GM23338 (cell line): ENCODE results near the gene TASOR. TPM values are rescaled to one million over a fixed set of nuclear protein-coding genes. Genes with fewer than 3 reads are reported as not detected.

Experiments
- ATAC-seq: fragments of 200-7000 bp; cut with Tn5 transposase; 3 replicates; pipeline ENCODE4 v1.9.1; 2020
- DNase-seq: peaks from one replicate; pipeline ENCODE4 v3.0.0-alpha.2; 2015; ENCODE audit warnings: low spot score
- H2AFZ ChIP-seq: fragments of 200-600 bp; sonication (generic); 2 replicates; pipeline ENCODE4 v1.8.0; 2016; ENCODE audit warnings: antibody characterized with exemption, mild to moderate bottlenecking, moderate library complexity
- H3F3A ChIP-seq: fragments of 200-600 bp; sonication (generic); replicated peaks from 2 replicates; pipeline ENCODE4 v1.8.0; 2017; ENCODE audit warnings: antibody characterized with exemption, mixed run types, low read depth
- H3K27ac ChIP-seq: fragments of 200-600 bp; sonication (generic); 2 replicates; pipeline ENCODE4 v1.6.1; 2016; ENCODE audit warnings: low read depth
- H3K27me3 ChIP-seq: fragments of 200-600 bp; sonication (generic); 2 replicates; pipeline ENCODE4 v1.8.0; 2016; ENCODE audit warnings: mild to moderate bottlenecking, mixed run types, moderate library complexity; ENCODE audit not compliant: insufficient read depth
- H3K36me3 ChIP-seq: fragments of 200-600 bp; sonication (generic); 2 replicates; pipeline ENCODE4 v1.8.0; 2016; ENCODE audit warnings: mild to moderate bottlenecking; ENCODE audit not compliant: insufficient read depth
- H3K4me1 ChIP-seq: fragments of 200-600 bp; sonication (generic); 2 replicates; pipeline ENCODE4 v1.8.0; 2016; ENCODE audit warnings: mild to moderate bottlenecking, moderate library complexity; ENCODE audit not compliant: insufficient read depth
- H3K4me2 ChIP-seq: fragments of 200-600 bp; sonication (generic); 2 replicates; pipeline ENCODE4 v1.7.1; 2017; ENCODE audit warnings: mixed run types
- H3K4me3 ChIP-seq: fragments of 200-600 bp; sonication (generic); 2 replicates; pipeline ENCODE4 v1.6.1; 2016; ENCODE audit warnings: mixed run types
- H3K79me2 ChIP-seq: fragments of 200-600 bp; sonication (generic); replicated peaks from 2 replicates; pipeline ENCODE4 v1.8.0; 2017; ENCODE audit warnings: mild to moderate bottlenecking; ENCODE audit not compliant: insufficient read depth
- H3K9me2 ChIP-seq: fragments of 200-600 bp; sonication (generic); 2 replicates; pipeline ENCODE4 v1.8.0; 2017; ENCODE audit not compliant: insufficient read depth
- H4K20me1 ChIP-seq: fragments of 200-600 bp; sonication (generic); replicated peaks from 2 replicates; pipeline ENCODE4 v1.8.0; 2017; ENCODE audit warnings: mild to moderate bottlenecking; ENCODE audit not compliant: insufficient read depth
- H3K27ac Mint-ChIP-seq: 2 replicates; pipeline ENCODE4 v1.8.0; 2020; ENCODE audit warnings: inconsistent platforms, mild to moderate bottlenecking, moderate library complexity, mixed read lengths
- H3K27me3 Mint-ChIP-seq: 3 replicates; pipeline ENCODE4 v1.8.0; 2022; ENCODE audit warnings: low read depth, mild to moderate bottlenecking, moderate library complexity, mixed read lengths, inconsistent platforms; ENCODE audit not compliant: insufficient read depth, poor library complexity
- H3K36me3 Mint-ChIP-seq: 3 replicates; pipeline ENCODE4 v1.8.0; 2021; ENCODE audit warnings: low read depth, mild to moderate bottlenecking, inconsistent platforms, moderate library complexity, mixed read lengths
- H3K4me1 Mint-ChIP-seq: 3 replicates; pipeline ENCODE4 v1.8.0; 2020; ENCODE audit warnings: mild to moderate bottlenecking, inconsistent platforms, mixed read lengths
- H3K4me3 Mint-ChIP-seq: 3 replicates; pipeline ENCODE4 v1.8.0; 2021; ENCODE audit warnings: moderate library complexity, mild to moderate bottlenecking, inconsistent platforms, mixed read lengths
- H3K9me3 Mint-ChIP-seq: 3 replicates; pipeline ENCODE4 v1.8.0; 2020; ENCODE audit warnings: moderate library complexity, mild to moderate bottlenecking, inconsistent platforms, mixed read lengths
- CREB1 ChIP-seq: fragments of 250-450 bp; sonication (Bioruptor Pico); IDR thresholded peaks from 2 replicates; pipeline ENCODE4 v1.5.0; 2020; ENCODE audit warnings: low read depth, mild to moderate bottlenecking, moderate library complexity
- ETS1 ChIP-seq: IDR thresholded peaks from 2 replicates; pipeline ENCODE4 v1.6.1; 2016; ENCODE audit warnings: antibody characterized with exemption
- EZH2 ChIP-seq: fragments of 200-600 bp; sonication (generic); IDR thresholded peaks from one replicate; pipeline ENCODE4 v1.8.0; 2017; ENCODE audit warnings: antibody characterized with exemption, mild to moderate bottlenecking, low read depth; ENCODE audit not compliant: unreplicated experiment
- EZH2phosphoT487 ChIP-seq: fragments of 200-600 bp; sonication (generic); IDR thresholded peaks from one replicate; pipeline ENCODE4 v1.8.1; 2018; ENCODE audit warnings: antibody characterized with exemption; ENCODE audit not compliant: unreplicated experiment
- JUNB ChIP-seq: IDR thresholded peaks from one replicate; pipeline ENCODE4 v1.6.1; 2016; ENCODE audit warnings: antibody characterized with exemption; ENCODE audit not compliant: unreplicated experiment
- NANOG ChIP-seq: IDR thresholded peaks from 2 replicates; pipeline ENCODE4 v1.6.1; 2016; ENCODE audit warnings: antibody characterized with exemption, borderline replicate concordance
- POLR2AphosphoS5 ChIP-seq: IDR thresholded peaks from 2 replicates; pipeline ENCODE4 v1.6.1; 2016; ENCODE audit warnings: antibody characterized with exemption, low read depth
- ZNF114 ChIP-seq: fragments of 250-450 bp; sonication (Bioruptor Pico); IDR thresholded peaks from 2 replicates; pipeline ENCODE4 v1.5.0; 2020; ENCODE audit warnings: mild to moderate bottlenecking, moderate library complexity
- ZNF331 ChIP-seq: fragments of 250-450 bp; sonication (Bioruptor Pico); IDR thresholded peaks from 2 replicates; pipeline ENCODE4 v1.5.0; 2020; ENCODE audit warnings: low read depth, mild to moderate bottlenecking, moderate library complexity
- ZNF462 ChIP-seq: fragments of 250-450 bp; sonication (Bioruptor Pico); IDR thresholded peaks from 2 replicates; pipeline ENCODE4 v1.5.0; 2020; ENCODE audit warnings: mild to moderate bottlenecking, moderate library complexity
- polyA plus RNA-seq: library from polyadenylated mRNA; unstranded; fragments of >200 nt; fragmentation: Nextera tagmentation; extraction: Ambion mirVana; gene quantifications from 2 replicates; pipeline ENCODE4 v1.2.1, GENCODE V29; 2016
- total RNA-seq: library from RNA; depleted of rRNA; stranded (reverse); fragments of >200 nt; shearing (Covaris generic); gene quantifications from 2 replicates; pipeline ENCODE4 v1.2.3, GENCODE V29; 2014
- TF ChIP-seq, protein P1 (sequence below): IDR thresholded peaks from one replicate; pipeline ENCODE4 v1.6.1; 2018; ENCODE audit warnings: antibody characterized with exemption; ENCODE audit not compliant: unreplicated experiment

Gene TASOR
- total and polyA plus RNA-seq, 2 experiments from 2014 or later, result 14.7 to 53.6 TPM

- peaks cover 33% of the 10 kb centered on the region for H3K4me1 Mint-ChIP-seq
- TF ChIP-seq CREB1 (CRISPR knock-in tag) (no peak), NANOG (no peak), POLR2AphosphoS5 (peak; percentile 57), ZNF462 (no peak)
- Histone ChIP-seq H2AFZ (peak overlapping the region; percentile 29; the same call in 1 of the 2 replicates), H3K4me3 (peak overlapping the region; percentile 86), H4K20me1 (no peaks in the 10 kb centered on the region), H3K9me2 (no peaks in the 10 kb centered on the region), H3K79me2 (peaks cover 33% of the 10 kb centered on the region), H3K27me3 (peaks cover 34% of the 10 kb centered on the region), H3K4me1 (peaks cover 16% of the 10 kb centered on the region), H3F3A (no peaks in the 10 kb centered on the region), H3K27ac (peak overlapping the region; percentile 97), H3K4me2 (peak overlapping the region; percentile 87), H3K36me3 (no peaks in the 10 kb centered on the region)
- peak overlapping the region; percentile 96 for H3K27ac Mint-ChIP-seq
- peaks cover 18% of the 10 kb centered on the region for H3K27me3 Mint-ChIP-seq
- H3K9me3 Mint-ChIP-seq, result peaks cover 13% of the 10 kb centered on the region
- DNase-seq, result peak; percentile 80
- H3K36me3 Mint-ChIP-seq, result peaks cover 29% of the 10 kb centered on the region
- ATAC-seq, result peak; percentile 82
- H3K4me3 Mint-ChIP-seq, result peak overlapping the region; percentile 89
These were observed 473 bp downstream of the TASOR start for GRCh38 chr3:56682462-56683121.

- H2AFZ ChIP-seq, result peak overlapping the region; percentile 29; the same call in 1 of the 2 replicates
- peaks cover 13% of the 10 kb centered on the region for H3K9me3 Mint-ChIP-seq
These were observed 1.0 kb downstream of the TASOR start for GRCh38 chr3:56681984-56682461.

More at GRCh38 chr3:56681984-56682461, 1.0 kb downstream of the TASOR start:
- peaks cover 34% of the 10 kb centered on the region for H3K27me3 ChIP-seq
- peak overlapping the region; percentile 96 for H3K27ac Mint-ChIP-seq
- H3K27me3 Mint-ChIP-seq, result peaks cover 18% of the 10 kb centered on the region
- H3K79me2 ChIP-seq, result peaks cover 38% of the 10 kb centered on the region
- no peaks in the 10 kb centered on the region for H3F3A ChIP-seq
- TF ChIP-seq JUNB (no peak), ETS1 (no peak), EZH2 (no peak), CREB1 (CRISPR knock-in tag) (no peak), ZNF114 (CRISPR knock-in tag) (no peak), ZNF331 (no peak), EZH2phosphoT487 (no peak)
- TF ChIP-seq, protein P1, sequence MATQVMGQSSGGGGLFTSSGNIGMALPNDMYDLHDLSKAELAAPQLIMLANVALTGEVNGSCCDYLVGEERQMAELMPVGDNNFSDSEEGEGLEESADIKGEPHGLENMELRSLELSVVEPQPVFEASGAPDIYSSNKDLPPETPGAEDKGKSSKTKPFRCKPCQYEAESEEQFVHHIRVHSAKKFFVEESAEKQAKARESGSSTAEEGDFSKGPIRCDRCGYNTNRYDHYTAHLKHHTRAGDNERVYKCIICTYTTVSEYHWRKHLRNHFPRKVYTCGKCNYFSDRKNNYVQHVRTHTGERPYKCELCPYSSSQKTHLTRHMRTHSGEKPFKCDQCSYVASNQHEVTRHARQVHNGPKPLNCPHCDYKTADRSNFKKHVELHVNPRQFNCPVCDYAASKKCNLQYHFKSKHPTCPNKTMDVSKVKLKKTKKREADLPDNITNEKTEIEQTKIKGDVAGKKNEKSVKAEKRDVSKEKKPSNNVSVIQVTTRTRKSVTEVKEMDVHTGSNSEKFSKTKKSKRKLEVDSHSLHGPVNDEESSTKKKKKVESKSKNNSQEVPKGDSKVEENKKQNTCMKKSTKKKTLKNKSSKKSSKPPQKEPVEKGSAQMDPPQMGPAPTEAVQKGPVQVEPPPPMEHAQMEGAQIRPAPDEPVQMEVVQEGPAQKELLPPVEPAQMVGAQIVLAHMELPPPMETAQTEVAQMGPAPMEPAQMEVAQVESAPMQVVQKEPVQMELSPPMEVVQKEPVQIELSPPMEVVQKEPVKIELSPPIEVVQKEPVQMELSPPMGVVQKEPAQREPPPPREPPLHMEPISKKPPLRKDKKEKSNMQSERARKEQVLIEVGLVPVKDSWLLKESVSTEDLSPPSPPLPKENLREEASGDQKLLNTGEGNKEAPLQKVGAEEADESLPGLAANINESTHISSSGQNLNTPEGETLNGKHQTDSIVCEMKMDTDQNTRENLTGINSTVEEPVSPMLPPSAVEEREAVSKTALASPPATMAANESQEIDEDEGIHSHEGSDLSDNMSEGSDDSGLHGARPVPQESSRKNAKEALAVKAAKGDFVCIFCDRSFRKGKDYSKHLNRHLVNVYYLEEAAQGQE, result no peak
- peaks cover 16% of the 10 kb centered on the region for H3K4me1 ChIP-seq
- ATAC-seq, result peak; percentile 82
- H3K4me3 ChIP-seq, result peak overlapping the region; percentile 86
- peak overlapping the region; percentile 97 for H3K27ac ChIP-seq
- DNase-seq, result peak; percentile 82
- no peaks in the 10 kb centered on the region for H3K36me3 ChIP-seq
- peaks cover 33% of the 10 kb centered on the region for H3K4me1 Mint-ChIP-seq
- H3K9me2 ChIP-seq, result no peaks in the 10 kb centered on the region
- H3K36me3 Mint-ChIP-seq, result peaks cover 29% of the 10 kb centered on the region
- H3K4me2 ChIP-seq, result peak overlapping the region; percentile 87
- H4K20me1 ChIP-seq, result no peaks in the 10 kb centered on the region
- peak overlapping the region; percentile 89 for H3K4me3 Mint-ChIP-seq
